HG03354 (cell line): ENCODE measurements around the gene PLPP3.

Experiments
- ATAC-seq: cut with Tn5 transposase; IDR thresholded peaks from one replicate; pipeline ENCODE4 v1.9.1; 2021; ENCODE audit warnings: mild to moderate bottlenecking; ENCODE audit not compliant: unreplicated experiment, poor library complexity, severe bottlenecking

The PLPP3 gene

DNA sequence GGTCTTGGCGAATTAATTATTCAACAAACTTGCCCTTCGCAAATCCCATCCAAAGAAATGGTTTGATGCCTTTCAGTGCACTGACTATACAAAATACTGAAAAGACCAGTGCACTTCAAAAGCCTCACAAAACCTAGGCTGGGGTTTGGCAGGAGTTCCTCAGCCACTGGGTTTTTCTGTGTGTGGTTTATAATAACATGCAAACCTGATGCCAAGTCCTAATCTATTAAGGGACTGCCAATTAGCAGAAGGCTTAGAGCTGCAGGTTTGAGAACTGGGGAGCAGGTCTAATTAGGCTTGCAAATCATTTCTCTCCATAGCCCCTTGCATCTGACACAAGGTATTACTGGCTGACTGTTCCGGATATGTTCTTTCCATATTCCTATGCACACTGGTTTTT lies 27.7 kb downstream of the PLPP3 start:
- ATAC-seq: no peak

DNA sequence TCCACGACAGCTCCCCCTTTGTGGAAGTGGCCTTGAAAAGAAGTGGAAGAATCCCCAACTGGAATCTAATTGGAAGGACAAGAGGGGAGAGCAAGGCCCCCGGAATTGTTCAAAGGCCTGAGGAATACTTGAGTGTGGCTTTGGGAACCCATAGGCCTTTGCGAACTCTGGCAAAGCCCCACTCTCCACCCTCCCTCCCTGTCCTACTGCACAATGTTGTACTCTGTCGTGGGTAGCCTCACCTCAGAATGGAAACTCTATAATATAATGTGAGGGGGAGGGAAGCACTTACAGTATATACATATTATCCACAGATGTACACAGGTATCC lies 28.5 kb downstream of the PLPP3 start:
- ATAC-seq: no peak

- no peak for ATAC-seq
Measured at GRCh38 chr1:56550138-56550858, 29.1 kb downstream of the PLPP3 start.

DNA sequence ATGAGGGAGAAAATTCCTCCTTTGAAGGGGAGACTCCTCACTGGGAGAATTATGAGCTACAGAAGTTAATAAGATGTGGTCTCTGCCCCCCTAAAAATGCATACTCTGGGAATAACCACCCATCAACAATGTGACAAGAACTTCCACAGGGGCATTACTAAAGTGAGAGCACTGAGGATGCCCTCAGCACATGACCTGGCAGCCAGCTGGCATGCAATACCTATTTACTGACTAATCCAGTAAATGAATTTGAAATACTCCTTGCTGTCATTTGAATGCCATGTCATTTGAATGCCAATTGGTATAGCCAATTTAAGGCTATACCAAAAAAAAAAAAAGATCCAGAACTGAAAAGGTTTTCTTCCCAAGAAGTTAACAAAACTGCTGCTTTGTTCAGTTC lies 30.8 kb downstream of the PLPP3 start:
- no peak for ATAC-seq

DNA sequence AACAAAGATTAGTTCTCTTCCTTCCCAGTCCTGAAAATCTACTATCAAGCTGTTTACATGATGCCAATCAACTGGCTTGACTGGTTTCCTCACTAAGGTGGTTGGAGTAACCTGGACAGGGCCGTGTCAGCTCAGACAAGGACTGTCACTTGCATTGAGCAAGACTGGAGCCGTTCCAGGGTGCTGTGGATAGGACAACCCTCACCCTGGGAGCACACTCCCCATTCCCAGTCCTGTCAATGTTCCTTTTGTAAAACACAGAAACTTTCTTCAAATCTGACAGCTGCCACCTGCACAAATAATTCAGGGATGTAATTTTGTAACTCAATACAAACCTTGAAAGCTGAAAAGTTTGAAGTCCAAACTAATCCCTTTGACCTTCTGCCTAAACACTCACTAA lies 31.4 kb downstream of the PLPP3 start:
- no peak for ATAC-seq

GRCh38 chr1:56547473-56547872 lies 31.9 kb downstream of the PLPP3 start:
- ATAC-seq: no peak

GRCh38 chr1:56545711-56546110 lies 33.7 kb downstream of the PLPP3 start:
- ATAC-seq: no peak

DNA sequence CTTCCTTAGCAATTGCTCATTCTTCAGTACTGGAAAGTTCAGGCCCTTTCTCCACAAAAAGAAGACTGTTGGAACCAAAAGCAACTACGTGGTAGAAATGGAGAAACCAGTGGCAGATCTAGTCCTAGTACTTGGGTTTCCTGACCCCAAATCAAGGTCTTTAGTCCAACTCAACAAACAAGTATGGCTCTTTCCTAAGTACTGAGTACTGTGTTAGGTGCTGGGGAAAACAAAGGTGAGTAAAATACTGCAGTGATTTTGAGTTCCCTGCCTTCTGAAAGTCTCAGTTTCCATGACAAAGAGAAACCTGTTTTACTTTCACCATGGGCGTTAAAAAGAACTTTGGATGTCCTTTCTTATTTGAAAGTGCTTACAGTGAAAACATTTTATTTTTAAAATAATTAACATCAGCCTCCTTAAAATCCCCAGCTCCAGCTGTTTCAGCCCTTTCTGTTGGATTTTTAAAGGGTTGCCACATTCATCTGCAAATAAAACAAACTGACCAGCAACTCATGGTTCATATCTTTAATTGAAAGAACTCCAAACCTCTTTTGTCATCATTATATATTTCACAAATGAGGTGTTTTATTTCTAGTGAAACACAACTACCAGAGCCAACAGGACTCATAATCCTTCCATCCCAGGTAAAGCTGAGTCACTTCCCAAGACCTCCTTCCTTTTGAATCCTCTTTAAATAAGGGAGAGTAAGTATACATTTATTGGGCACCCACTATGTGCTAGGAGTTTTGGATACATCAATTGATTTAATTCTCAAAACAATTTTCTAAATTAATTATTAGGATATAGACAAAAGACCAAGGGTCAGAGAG lies 35.4 kb downstream of the PLPP3 start:
- ATAC-seq: no peak

DNA sequence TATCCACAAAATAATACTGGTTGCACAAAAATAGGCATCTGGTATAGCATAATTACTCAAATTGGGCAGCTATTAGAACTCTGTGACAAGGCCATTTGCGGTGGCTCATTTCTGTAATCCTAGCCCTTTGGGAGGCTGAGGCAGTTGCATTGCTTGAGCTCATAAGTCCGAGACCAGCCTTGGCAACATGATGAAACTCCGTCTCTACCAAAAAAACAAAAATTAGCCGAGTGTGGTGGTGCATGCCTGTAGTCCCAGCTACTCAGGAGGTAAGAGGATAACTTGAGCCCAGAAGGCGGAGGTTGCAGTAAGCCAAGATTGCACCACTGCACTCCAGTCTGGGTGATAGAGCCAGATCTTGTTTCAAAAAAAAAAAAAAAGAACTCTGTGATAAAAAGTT lies 36.7 kb downstream of the PLPP3 start:
- no peak for ATAC-seq

GRCh38 chr1:56541408-56541807 lies 38.0 kb downstream of the PLPP3 start:
- no peak for ATAC-seq

GRCh38 chr1:56540467-56540866 lies 38.9 kb downstream of the PLPP3 start:
- ATAC-seq: no peak

- no peak for ATAC-seq
Measured at GRCh38 chr1:56539520-56539931, 39.8 kb downstream of the PLPP3 start.

- ATAC-seq: no peak
Measured at GRCh38 chr1:56538532-56538931, 40.8 kb downstream of the PLPP3 start.

GRCh38 chr1:56537660-56538059 lies 41.7 kb downstream of the PLPP3 start:
- no peak for ATAC-seq

GRCh38 chr1:56535939-56536338 lies 43.4 kb downstream of the PLPP3 start:
- no peak for ATAC-seq

- no peak for ATAC-seq
Measured at GRCh38 chr1:56535362-56535761, 44.0 kb downstream of the PLPP3 start.

DNA sequence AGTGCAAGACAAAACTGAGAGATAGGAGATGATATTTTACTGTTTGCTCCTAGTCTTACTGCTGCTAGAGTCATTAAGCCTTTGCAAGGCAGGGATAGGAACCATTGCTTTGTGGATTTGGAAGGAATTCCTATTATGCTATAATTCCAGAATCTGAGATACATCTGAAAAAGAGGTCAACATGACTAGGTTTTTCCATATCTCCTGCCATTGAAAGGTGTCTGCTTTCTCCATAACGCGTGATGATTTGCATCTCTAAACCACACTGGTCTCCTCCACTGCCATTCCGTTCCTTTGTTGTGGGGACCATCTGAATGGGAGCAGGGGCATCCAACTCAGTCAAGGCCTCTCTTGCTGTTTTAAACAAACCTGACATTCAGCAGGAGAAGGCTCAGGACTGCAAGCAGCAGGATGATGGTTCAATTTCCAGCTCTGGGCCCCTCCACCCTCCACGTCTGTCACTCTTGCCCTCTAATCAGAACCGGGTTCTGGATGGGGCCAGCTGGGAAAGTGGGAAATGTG lies 45.2 kb downstream of the PLPP3 start:
- no peak for ATAC-seq

- ATAC-seq: no peak
Measured at GRCh38 chr1:56533621-56534020, 45.7 kb downstream of the PLPP3 start.

DNA sequence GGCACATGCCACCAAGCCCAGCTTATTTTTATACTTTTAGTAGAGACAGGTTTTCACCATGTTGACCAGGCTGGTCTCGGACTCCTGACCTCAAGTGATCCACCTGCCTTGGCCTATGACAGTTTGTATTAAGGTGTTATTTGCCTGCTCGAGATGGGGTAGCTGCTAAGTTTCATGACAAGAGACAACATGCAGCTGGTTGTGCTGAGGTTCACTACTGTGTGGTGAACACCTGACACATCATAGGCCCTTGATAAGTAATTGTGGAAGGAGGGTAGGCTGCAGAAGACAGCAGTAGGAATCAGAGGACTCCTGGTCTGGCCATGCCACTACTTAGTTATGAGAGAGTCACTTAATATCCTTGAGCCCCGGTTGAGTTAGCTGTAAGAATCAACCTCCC lies 46.2 kb downstream of the PLPP3 start:
- no peak for ATAC-seq

DNA sequence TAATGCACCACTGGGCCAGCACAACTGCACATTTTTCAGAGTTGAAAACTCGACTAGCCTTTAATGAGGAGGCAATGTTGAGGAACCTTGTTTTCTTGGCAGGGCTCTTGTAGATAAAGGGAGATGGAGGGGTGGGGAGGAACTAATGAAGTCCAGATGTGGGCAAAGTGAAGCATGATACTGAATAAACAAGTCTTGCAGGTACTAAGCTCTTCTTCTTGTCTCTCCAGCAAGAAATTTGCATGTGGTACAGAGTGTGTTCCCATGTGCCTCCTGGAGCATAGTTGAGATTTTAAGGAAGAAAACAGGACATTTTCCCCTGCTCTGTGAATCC lies 47.0 kb downstream of the PLPP3 start:
- ATAC-seq: no peak

DNA sequence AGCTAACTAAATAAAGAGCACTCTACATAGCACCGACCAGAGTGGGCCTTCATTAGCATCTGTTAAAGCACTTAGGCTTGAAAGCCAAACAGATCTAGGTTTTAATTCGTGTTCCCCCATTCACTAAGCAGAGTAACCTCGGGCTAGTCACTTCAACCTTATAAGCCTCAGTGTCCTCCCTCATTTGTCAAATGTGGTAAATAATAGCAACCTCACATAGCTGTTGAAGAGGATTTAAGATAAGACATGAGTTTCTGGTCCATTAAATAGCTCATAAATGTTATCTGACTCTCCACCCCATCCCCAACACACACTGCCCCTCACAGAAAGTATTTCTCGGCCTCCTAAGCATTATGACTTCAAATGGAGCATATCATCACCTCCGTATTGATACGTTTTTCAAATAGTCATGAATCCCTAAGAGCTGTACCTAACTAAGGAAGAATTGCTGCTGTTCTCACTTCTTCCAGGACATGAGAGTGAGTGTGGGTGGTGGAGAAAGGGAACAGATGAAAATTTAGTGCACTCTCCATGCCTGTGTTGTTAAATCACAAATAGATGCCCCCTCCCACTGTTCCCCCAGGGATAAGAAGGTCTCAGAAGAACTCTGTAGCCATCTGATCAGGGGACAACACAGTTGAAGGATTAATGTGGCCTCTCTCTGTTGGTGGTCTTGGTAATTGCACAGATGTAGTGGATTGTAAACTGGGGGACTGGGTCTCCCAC lies 47.6 kb downstream of the PLPP3 start:
- no peak for ATAC-seq
